Measurements from ENCODE around the gene IQSEC3.

IQSEC3 gene

DNA sequence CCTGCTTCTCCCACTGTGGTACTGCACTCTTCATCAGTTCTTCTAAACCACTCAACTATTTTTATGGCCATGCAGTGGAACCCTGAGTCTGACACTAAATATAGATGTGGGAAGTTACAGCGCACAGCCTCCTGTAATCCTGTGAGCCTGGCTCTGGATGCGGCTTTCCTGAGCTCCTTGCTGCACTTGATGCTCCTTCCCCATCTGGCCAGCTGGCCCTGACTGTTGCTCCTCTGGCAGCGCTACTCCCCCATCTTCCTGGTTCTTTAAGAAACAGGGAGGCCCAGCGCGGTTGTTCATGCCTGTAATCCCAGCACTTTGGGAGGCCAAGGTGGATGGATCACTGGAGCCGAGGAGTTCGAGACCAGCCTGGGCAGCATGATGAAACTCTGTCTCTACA lies 24.6 kb downstream of the IQSEC3 start:
- peaks cover 6% of the 10 kb centered on the region; the same call in 1 of the 2 replicates for H3K27me3 ChIP-seq (ENCODE audit: insufficient read depth, low read depth)
- H4K20me1 ChIP-seq (ENCODE audit: insufficient read depth) = no peaks in the 10 kb centered on the region
- H2AFZ ChIP-seq (ENCODE audit: low read depth) = no peak overlapping the region
- no peaks in the 10 kb centered on the region for H3K4me1 ChIP-seq (ENCODE audit: low read depth, poor library complexity, severe bottlenecking)
- H3K79me2 ChIP-seq (ENCODE audit: insufficient read depth, low read depth) = no peaks in the 10 kb centered on the region
- H3K36me3 ChIP-seq (ENCODE audit: insufficient read depth) = no peaks in the 10 kb centered on the region
- H3K4me3 ChIP-seq (IDR thresholded peaks at IDR 0.05; ENCODE audit: insufficient read depth, low read depth, low read length) = no peak overlapping the region
- TF ChIP-seq, protein P1, sequence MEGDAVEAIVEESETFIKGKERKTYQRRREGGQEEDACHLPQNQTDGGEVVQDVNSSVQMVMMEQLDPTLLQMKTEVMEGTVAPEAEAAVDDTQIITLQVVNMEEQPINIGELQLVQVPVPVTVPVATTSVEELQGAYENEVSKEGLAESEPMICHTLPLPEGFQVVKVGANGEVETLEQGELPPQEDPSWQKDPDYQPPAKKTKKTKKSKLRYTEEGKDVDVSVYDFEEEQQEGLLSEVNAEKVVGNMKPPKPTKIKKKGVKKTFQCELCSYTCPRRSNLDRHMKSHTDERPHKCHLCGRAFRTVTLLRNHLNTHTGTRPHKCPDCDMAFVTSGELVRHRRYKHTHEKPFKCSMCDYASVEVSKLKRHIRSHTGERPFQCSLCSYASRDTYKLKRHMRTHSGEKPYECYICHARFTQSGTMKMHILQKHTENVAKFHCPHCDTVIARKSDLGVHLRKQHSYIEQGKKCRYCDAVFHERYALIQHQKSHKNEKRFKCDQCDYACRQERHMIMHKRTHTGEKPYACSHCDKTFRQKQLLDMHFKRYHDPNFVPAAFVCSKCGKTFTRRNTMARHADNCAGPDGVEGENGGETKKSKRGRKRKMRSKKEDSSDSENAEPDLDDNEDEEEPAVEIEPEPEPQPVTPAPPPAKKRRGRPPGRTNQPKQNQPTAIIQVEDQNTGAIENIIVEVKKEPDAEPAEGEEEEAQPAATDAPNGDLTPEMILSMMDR (conservative IDR thresholded peaks at IDR 0.05; ENCODE audit: low read depth, low read length) = no peak
- H3K4me2 ChIP-seq = no peak overlapping the region
- no peak overlapping the region for H3K27ac ChIP-seq
- H3K9ac ChIP-seq = no peak overlapping the region

DNA sequence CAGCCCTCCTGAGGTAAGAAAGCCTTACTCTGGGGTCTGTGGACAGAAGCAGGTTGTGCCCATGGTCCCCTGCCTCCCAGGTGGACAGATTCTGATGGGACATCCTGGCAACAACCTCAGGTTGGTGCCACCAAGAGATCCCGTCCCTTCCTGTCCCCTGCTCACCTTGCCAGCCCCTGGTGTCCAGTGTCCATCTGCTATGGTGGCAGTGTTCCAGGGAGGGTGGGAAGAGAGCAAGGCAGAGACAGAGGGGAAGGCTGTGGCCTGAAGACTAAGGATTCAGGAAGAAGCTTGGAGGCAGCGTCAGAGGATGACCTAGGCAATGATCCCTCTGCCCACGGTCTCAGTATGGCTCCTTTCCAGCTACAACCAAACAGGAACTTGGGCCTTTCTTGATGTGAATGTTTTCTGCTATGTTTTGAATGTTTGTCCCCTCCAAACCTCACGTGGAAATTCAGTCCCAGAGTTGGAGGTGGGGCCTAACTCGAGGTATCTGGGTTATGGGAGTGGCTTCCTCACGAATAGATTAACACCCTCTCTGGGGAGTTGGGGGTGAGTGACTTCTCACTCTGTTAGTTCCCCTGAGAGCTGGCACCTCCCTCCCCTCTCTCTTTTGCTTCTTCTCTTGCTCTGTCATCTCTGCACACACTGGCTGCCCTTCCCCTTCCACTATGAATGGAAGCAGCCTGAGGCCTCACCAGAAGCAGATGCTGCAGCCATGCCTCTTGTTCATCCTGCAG lies 26.9 kb downstream of the IQSEC3 start:
- peaks cover 14% of the 10 kb centered on the region; the same call in 1 of the 2 replicates for H3K27me3 ChIP-seq (ENCODE audit: insufficient read depth, low read depth)
- no peak overlapping the region for H3K4me3 ChIP-seq (IDR thresholded peaks at IDR 0.05; ENCODE audit: insufficient read depth, low read depth, low read length)
- H3K79me2 ChIP-seq (ENCODE audit: insufficient read depth, low read depth) = no peaks in the 10 kb centered on the region
- no peak overlapping the region for H3K27ac ChIP-seq
- no peaks in the 10 kb centered on the region for H3K4me1 ChIP-seq (ENCODE audit: low read depth, poor library complexity, severe bottlenecking)
- TF ChIP-seq, protein P1 (conservative IDR thresholded peaks at IDR 0.05; ENCODE audit: low read depth, low read length) = no peak
- H3K9ac ChIP-seq = no peak overlapping the region
- no peaks in the 10 kb centered on the region for H4K20me1 ChIP-seq (ENCODE audit: insufficient read depth)
- no peak overlapping the region for H3K4me2 ChIP-seq
- H2AFZ ChIP-seq (ENCODE audit: low read depth) = no peak overlapping the region
- no peaks in the 10 kb centered on the region for H3K36me3 ChIP-seq (ENCODE audit: insufficient read depth)

- Histone ChIP-seq H3K36me3 (ENCODE audit: insufficient read depth) (no peaks in the 10 kb centered on the region), H2AFZ (ENCODE audit: low read depth) (no peak overlapping the region), H3K79me2 (ENCODE audit: insufficient read depth, low read depth) (no peaks in the 10 kb centered on the region), H3K9ac (no peak overlapping the region), H3K4me2 (no peak overlapping the region), H3K27ac (no peak overlapping the region), H3K4me1 (ENCODE audit: low read depth, poor library complexity, severe bottlenecking) (no peaks in the 10 kb centered on the region), H4K20me1 (ENCODE audit: insufficient read depth) (no peaks in the 10 kb centered on the region), H3K4me3 (IDR thresholded peaks at IDR 0.05; ENCODE audit: insufficient read depth, low read depth, low read length) (no peak overlapping the region), H3K27me3 (ENCODE audit: insufficient read depth, low read depth) (peaks cover 33% of the 10 kb centered on the region)
- TF ChIP-seq, protein P1 (conservative IDR thresholded peaks at IDR 0.05; ENCODE audit: low read depth, low read length) = no peak
Observed at GRCh38 chr12:96543-96942, 30.0 kb downstream of the IQSEC3 start.

- Histone ChIP-seq H3K4me2 (no peak overlapping the region), H3K79me2 (ENCODE audit: insufficient read depth, low read depth) (no peaks in the 10 kb centered on the region), H3K4me3 (IDR thresholded peaks at IDR 0.05; ENCODE audit: insufficient read depth, low read depth, low read length) (no peak overlapping the region), H3K27ac (no peak overlapping the region), H3K9ac (no peak overlapping the region), H3K4me1 (ENCODE audit: low read depth, poor library complexity, severe bottlenecking) (peaks cover 11% of the 10 kb centered on the region), H2AFZ (ENCODE audit: low read depth) (no peak overlapping the region), H4K20me1 (ENCODE audit: insufficient read depth) (no peaks in the 10 kb centered on the region), H3K27me3 (ENCODE audit: insufficient read depth, low read depth) (peaks cover 35% of the 10 kb centered on the region), H3K36me3 (ENCODE audit: insufficient read depth) (no peaks in the 10 kb centered on the region)
- TF ChIP-seq, protein P1 (conservative IDR thresholded peaks at IDR 0.05; ENCODE audit: low read depth, low read length) = no peak
Observed at GRCh38 chr12:98924-99352, 32.4 kb downstream of the IQSEC3 start.
